Stimulated activated CD8-positive, alpha-beta memory T cell treated with anti-CD3 and anti-CD28 coated beads, Interleukin-12 subunit alpha, Interleukin-12 subunit beta, amount 100 ng/mL, for 24 hours (primary cell): Measurements from ENCODE around the gene CSNK1D.
"Not testable (repeated sequence)": the region's sequence is repeated elsewhere in the genome, so short reads cannot be mapped to it uniquely, and the experiment has no call there.

Source experiments
- DNase-seq: peaks from one replicate; pipeline ENCODE4 v3.0.0-alpha.2; 2020; ENCODE audit errors: extremely low read depth

The CSNK1D gene

GRCh38 chr17:82274134-82275020 lies 877 bp upstream of the CSNK1D start:
- no peak for DNase-seq

DNA sequence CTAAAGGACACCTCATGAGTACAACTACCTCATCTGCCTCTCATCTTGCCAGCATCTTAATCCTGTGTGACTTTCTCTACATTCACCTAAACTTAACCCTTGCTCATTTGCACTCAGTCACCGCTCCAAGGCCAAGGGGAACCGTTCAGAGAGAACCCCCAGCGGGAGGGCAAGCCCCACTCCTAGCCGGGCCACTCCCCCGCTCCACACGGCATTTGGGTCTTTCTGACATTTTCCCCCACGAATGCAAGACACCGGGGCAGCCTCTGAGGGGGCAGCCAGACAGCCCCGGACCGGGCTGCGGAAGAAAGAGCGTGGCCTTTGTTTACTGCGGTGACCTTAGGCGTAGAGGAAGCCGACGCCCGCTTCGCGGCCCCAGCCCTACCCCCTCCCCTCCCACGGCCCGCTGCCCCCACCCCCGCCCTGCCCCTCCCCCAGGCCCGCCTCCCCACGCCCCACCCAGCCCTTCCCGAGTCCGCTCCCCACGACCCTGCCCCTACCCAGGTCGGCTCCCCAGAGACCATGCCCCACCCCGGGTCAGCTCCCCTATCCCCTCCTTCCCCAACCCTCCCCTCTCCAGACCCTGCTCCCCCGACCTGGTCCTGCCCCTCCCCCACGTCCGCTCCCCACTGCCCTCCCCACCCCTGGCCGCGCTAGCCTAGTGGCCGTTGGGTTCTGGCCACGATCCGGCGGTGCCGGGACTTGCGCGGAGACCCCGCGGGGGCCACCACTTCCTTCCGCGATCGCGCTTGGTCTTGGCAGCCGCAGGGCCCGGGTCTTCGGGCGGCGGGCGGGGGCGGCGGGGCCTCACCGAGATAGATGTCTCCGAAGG lies 789 bp downstream of the CSNK1D start:
- no peak for DNase-seq

DNA sequence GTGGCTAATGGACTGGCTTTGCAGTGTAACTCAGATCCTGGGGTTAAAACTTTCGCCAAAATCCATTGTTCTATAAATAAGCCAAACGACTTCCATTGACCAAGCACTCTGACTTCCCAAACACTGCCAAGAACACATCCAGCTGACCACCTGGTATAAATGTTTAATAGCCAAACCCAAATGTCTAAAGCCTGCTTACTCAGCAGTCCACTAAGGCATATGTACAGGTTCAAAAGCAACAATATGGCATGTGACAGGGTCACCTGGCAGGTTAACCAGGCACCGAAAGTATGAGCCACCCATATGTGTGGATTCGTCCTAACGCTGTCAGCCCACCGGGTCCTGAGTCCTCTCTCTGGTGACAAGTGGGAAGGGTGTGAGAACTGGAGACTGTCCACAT lies 2.1 kb downstream of the CSNK1D start:
- DNase-seq = no peak

DNA sequence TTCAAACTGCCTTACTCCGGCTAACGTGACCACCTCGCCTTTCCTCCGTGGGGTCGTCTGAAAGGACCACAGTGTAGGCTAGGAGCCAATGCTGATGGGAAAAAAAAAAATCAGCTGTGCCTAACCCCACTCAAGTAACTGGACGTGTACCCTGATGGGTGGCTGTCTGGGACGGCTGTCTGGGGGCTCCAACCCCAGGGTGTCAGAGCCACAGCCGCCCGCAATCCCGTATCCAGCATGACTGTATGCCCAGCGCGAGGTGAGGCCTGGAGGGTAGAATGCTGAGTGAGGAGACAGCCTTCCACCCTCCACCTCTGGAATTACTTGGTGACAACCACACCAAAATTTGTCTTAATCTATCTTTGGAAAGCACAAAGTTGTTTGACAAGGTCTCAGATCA lies 2.8 kb downstream of the CSNK1D start:
- DNase-seq = no peak

DNA sequence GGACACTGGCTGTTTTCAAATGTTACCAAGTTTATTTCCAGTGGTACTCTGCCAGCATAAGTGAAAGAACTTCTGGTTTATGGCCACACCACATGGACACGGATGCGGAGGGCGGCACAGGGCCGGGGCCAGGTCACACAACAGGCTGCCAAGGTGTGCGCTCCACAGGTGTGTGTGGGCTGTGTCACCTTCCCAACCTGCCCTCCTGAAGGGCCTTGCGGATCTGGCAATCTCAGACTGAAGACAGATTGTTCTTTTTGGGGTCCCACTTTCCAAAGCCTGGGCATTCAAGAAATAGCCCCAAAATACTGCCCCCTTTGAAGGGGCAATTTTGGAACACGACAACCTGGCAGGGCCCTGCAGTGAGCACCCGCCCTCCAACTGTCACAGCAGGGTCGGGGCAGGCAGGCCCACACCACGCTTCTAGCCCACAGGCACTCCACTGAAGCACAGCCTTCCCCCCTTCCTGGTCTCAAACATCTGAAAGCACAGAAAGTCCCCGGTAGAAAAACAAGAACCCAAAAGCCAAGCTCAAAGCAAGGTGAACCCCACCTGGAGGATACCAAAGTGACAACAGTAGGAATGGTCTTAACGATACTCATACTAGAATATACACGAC lies 3.5 kb downstream of the CSNK1D start:
- no peak for DNase-seq

DNA sequence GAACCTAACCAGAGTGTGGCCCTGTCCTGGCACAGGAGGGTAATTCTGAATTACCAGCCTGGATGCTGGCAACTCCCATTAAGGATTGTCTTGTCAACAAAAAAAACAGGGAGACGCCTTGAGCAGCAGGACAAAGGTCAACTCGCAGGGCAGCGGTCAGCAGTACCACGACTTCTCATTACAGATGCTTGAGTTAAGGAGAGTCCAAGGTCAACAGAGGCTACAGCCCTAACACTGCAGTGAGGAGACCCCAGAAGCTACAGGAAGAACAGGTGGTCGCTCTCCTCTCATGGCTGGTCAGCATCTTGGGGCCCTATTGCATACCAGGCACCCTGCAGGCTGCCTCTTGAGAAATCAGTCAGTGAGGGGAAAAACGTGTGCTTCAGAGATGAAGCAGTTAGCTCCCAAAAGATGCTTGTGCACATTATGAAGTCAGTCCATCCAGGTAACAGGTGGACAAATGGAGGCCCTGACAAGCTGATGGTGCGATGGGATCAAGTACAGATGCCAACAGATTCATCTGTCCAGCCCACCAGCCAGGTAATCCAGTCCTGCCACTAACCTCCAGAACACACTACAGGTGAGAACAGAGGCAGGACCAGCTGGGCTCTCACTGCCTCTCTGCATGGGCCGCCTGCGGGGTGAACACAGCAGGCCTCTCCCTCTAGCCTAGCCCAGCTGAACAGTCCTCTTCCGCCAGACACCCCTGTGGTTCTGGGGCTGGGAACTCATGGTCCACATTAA lies 4.2 kb downstream of the CSNK1D start:
- DNase-seq = no peak

DNA sequence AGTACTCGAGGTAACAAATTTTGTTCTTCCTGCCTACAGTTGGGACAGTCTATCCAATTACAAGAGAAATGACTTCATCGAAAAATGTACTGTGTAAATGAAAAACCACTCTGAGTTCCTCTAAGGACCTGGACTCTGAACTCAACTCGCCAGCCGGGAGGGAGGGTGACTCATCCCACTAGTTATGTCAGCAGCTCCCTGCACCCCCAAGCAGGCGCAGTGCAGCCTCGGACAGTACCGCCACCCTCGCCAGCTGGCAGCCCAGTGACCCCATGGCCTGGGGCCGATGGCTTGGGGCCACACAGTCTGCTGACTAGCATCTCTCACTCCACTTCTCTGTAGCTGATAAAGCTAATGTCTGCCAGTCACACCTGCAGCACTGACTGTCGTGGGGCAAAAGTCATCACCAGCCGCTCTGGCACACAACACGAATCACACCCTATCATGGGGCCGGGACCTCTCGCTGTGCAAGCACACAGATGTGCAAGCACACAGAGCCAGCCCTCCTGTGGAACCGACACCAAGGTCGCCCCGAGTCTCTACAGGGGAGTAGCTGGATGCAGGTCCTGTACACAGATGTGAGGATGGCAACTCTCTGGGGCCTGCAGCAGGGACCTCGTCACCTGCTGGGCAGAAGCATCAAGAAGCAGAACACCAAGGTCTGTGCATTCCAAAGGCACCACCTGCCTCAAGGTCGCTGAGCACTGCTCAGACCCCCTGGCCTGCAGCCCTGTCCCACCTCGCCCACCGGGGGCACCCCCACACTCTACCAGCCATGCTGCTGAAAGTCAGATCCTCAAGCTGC lies 5.7 kb downstream of the CSNK1D start:
- DNase-seq = no peak

- DNase-seq = no peak
These were observed 7.4 kb downstream of the CSNK1D start for GRCh38 chr17:82266142-82266541.

- no peak for DNase-seq
These were observed 9.9 kb downstream of the CSNK1D start for GRCh38 chr17:82263641-82264040.

GRCh38 chr17:82262344-82262743 lies 11.2 kb downstream of the CSNK1D start:
- no peak for DNase-seq

- DNase-seq = not testable (repeated sequence)
These were observed 13.2 kb downstream of the CSNK1D start for GRCh38 chr17:82259972-82260961.

DNA sequence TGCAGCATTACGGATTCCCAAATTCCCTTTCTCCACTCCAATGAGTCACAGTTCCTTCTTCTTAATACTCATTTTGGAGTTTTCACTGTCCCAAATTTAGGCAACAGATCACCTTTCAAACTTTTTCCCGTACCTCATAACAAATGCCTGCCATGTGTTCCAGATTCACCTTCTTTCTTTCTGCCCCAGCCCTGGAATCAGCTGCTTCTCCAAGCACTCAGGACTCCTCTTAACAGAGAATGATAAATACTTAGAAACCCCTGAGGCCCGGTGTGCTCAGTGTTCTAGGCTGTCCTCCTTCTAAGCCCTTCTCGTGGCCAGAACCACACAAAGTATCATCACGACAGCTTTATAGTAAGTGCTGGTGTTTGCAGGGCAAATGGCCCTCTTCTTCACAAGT lies 14.9 kb downstream of the CSNK1D start:
- DNase-seq = no peak

DNA sequence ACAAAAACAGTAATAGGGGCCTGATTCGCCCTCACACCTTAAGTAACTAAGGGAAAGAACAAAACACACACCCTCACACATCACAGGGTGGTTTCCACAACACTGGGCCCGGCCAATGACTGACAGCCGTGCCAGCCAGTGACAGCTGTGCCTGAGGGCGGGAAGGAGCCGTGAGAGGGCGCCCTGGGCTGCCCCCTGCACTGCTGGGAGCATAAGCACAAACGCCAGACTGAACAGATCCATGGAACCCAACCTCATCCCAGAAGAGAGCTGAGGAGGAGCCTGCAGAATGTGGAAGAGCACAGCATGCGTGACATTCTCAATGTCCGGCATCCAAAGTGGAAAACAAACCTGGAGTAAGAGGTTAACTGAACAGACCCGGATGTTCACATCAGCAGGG lies 16.0 kb downstream of the CSNK1D start:
- peak; percentile 46 for DNase-seq

DNA sequence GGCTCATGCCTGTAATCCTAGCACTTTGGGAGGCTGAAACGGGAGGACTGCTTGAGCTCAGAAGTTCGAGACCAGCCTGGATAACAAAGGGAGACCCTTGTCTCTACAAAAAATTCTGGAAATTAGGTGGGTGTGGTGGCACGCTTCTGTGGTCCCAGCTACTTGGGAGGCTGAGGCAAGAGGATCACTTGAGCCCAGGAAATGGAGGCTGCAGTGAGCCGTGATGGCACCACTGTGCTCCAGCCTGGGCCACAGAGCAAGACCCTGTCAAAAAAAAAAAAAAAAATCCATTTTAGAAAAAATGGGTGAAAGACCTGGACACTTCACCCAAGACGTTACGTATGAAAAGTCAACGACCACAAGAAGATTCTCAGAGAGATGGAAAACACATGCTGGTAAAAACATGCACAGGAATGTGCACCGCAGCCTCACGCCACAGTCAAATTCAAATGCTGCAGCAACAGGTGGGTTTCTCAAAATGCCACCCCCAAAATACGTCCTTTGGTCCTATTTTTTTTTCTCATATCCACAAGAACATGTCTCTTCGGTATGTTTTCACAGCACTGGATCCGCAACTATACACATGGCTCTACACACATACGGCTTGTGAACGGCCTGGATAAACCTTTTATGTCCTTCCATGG lies 17.1 kb downstream of the CSNK1D start:
- no peak for DNase-seq

DNA sequence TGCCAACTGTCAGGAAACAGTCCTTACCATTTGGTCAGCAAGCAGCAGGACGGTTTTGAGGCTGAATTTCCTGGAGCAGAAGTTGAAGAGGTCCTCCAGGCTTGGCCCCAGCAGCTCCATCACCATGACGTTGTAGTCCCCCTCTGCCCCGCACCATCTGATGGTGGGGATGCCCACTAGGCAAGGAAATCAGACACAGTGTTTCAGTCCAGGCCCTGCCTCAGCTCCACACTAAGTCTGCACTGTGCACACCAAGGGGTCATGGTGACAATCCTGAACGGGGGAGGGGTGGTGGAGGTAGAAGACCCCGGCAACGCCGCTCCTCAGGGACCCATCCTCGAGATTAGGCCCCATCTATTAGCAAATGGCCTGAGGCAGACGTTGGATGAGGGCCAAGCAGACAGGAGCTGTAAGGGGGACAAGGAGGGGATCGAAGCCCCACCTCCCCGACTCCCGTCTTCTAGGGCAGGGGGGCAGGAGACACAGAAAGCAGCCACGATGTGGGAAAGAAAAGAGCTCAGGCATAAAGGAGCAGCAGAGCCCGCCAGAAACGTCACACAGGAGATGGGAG lies 18.0 kb downstream of the CSNK1D start:
- no peak for DNase-seq

DNA sequence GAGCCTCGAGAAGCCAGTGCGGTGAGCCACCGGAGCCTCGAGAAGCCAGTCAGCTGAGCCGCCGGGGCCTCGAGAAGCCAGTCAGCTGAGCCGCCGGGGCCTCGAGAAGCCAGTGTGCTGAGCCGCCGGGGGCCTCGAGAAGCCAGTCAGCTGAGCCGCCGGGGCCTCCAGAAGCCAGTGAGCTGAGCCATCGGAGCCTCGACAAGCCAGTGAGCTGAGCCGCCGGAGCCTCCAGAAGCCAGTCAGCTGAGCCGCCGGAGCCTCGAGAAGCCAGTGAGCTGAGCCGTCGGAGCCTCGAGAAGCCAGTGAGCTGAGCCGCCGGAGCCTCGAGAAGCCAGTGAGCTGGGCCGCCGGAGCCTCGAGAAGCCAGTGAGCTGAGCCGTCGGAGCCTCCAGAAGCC lies 18.8 kb downstream of the CSNK1D start:
- not testable (repeated sequence) for DNase-seq

- not testable (repeated sequence) for DNase-seq
These were observed 19.4 kb downstream of the CSNK1D start for GRCh38 chr17:82254096-82254495.

DNA sequence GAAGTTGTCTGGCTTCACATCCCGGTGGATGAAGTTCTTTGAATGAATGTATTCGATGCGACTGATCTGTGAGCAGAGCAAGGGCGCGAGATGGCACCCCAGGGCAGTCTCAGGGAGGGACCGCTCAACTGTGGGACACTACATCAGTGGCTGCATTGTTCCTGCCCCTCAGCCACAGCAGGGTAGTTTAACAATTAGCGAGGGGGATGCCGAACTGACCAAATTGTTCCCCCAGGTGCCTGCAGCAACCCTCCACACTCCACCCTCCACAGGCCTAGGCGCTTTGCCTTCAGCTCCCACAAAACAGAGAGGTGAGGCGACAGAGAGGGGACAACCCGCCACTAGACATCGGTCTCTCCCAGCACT lies 20.3 kb downstream of the CSNK1D start:
- DNase-seq = no peak
